ENCODE data around the gene EPHA4.

- no peak for TF ChIP-seq EZH2 (IDR thresholded peaks at IDR 0.05; ENCODE audit: borderline replicate concordance, insufficient read depth, low read depth, low read length, poor library complexity, severe bottlenecking)
- TF ChIP-seq CTCF (IDR thresholded peaks at IDR 0.05): no peak
Measured at GRCh38 chr2:221610255-221610654, 38.2 kb upstream of the EPHA4 start.
